Naive B cell (primary cell): ENCODE measurements around the gene LVRN. TPM values are rescaled to one million over a fixed set of nuclear protein-coding genes. Genes with fewer than 3 reads are reported as not detected.
A peak's percentile ranks its signal among the peaks of the same experiment; 100 is the strongest.

Experiments used
- ATAC-seq, 2 donors: fragments of 150-1000 bp; cut with Tn5 transposase; 2 replicates each; pipeline ENCODE4 v1.10.0; 2021; ENCODE audit warnings: low read depth in 2 of 2, mild to moderate bottlenecking in 2 of 2, moderate library complexity in 2 of 2
- DNase-seq: peaks from one replicate; pipeline ENCODE4 v3.0.0; 2022
- H3K27ac Mint-ChIP-seq, 6 donors: one replicate each; pipeline ENCODE4 v1.8.0; 2020 to 2022; ENCODE audit warnings: mild to moderate bottlenecking in 6 of 6, mixed read lengths in 6 of 6, moderate library complexity in 5 of 6, inconsistent platforms in 2 of 6
- H3K27me3 Mint-ChIP-seq, 3 donors: one replicate each; pipeline ENCODE4 v1.8.0; 2021 to 2022; ENCODE audit warnings: mixed read lengths in 3 of 3, mild to moderate bottlenecking in 1 of 3
- H3K36me3 Mint-ChIP-seq, 2 donors: one replicate each; pipeline ENCODE4 v1.8.0; 2020 to 2022; ENCODE audit warnings: mixed read lengths in 2 of 2, inconsistent platforms in 1 of 2, mild to moderate bottlenecking in 1 of 2
- H3K4me1 Mint-ChIP-seq, 3 donors: one replicate each; pipeline ENCODE4 v1.8.0; 2020 to 2022; ENCODE audit warnings: mixed read lengths in 3 of 3, inconsistent platforms in 1 of 3, mild to moderate bottlenecking in 1 of 3, moderate library complexity in 1 of 3
- H3K4me3 Mint-ChIP-seq, 8 donors: one replicate each; pipeline ENCODE4 v1.8.0; 2020 to 2022; ENCODE audit warnings: mild to moderate bottlenecking in 8 of 8, mixed read lengths in 8 of 8, moderate library complexity in 8 of 8, inconsistent platforms in 2 of 8
- H3K9me3 Mint-ChIP-seq, 7 donors: one replicate each; pipeline ENCODE4 v1.8.0; 2020 to 2022; ENCODE audit warnings: mixed read lengths in 7 of 7, mild to moderate bottlenecking in 5 of 7, inconsistent platforms in 2 of 7, moderate library complexity in 1 of 7
- polyA plus RNA-seq, 6 donors: library from polyadenylated mRNA; unstranded; fragments of 300-500 nt; fragmentation: Illumina TruSeq; gene quantifications; one replicate each; pipeline ENCODE4 v1.2.3, GENCODE V29; 2021; ENCODE audit warnings: low read depth in 6 of 6

LVRN gene
- polyA plus RNA-seq, 6 donors from 2014 or later, result not detected

DNA sequence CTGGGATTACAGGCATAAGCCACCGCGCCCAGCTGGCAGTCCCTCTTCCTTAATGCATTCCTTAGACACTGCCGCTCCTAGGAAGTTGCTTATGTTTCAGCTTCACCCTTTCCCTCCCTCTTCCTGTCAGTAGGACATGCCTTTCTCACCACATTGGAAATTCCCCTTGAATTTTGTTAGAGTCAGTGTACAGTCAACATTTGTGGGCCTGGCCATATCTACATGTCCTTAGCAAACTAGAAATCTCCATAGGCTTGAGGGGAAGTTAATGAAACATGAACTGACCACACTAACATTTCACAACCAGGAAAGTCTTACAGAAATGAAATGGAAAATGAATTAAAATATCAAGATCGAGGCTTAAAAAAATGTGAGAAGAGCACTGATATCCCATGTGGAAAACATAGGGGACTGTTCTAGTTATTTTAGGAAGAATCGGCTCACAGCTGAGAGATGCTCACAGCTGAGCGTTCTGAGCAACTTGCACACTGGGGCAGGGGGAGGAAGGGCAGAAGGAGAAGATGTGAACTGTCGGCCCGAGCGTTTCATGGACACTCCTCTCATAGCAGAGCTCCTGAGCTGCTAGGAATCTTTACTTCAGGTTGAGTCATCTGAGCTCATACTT is 21.1 kb upstream of the LVRN start:
- Mint-ChIP-seq H3K9me3 (peaks cover 0 to 13% (median 6%) of the 10 kb centered on the region in 7 donors), H3K4me1 (peaks cover 0 to 4% (median 0%) of the 10 kb centered on the region in 3 donors), H3K36me3 (no peaks in the 10 kb centered on the region), H3K27me3 (peaks cover 0 to 19% (median 11%) of the 10 kb centered on the region in 3 donors), H3K4me3 (no peak overlapping the region), H3K27ac (no peak overlapping the region)
- no peak for ATAC-seq
- DNase-seq, result no peak

DNA sequence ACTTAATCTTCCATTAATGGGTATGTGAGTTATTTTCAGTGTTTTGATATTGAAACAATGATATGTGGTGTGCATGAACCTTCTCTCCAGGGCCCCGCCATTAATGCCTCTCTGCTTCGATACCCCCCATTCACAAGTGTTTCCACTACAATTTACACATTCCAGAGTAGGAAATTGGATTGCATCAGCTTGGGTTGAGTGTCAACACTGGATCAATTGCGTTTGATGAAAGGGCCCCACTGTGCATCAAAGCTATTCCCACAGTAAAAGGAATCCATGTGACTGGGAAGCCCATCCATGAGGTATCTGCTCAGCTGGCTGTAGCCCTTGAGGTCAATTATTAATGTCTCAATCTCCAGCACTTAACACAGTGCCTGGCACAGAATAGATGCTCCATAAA is 17.8 kb upstream of the LVRN start:
- H3K4me1 Mint-ChIP-seq, result peaks cover 0 to 4% (median 0%) of the 10 kb centered on the region in 3 donors
- H3K27me3 Mint-ChIP-seq, result peaks cover 0 to 19% (median 4%) of the 10 kb centered on the region in 3 donors
- DNase-seq, result no peak
- H3K4me3 Mint-ChIP-seq, result no peak overlapping the region
- no peaks in the 10 kb centered on the region for H3K36me3 Mint-ChIP-seq
- H3K27ac Mint-ChIP-seq, result no peak overlapping the region
- peaks cover 0 to 13% (median 6%) of the 10 kb centered on the region in 7 donors for H3K9me3 Mint-ChIP-seq
- ATAC-seq, result no peak

DNA sequence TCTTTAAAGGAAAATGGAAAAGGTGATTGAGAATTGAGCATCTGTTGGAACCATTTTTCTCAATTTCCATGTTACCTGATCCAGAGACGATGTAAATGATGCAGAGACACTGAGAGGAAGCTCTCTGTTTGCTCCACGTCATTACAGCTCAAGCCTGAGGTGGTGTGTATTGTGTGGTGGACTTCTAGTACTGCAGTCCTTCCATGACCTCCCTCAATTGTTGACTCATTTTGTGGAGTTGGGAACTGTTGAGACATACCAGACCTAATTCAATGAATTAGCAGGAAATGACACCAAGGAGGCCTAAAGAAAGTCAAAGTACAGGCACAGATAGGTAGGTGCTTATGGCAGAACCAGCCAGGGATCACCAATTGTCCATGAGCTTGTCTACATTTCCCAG is 15.6 kb upstream of the LVRN start:
- Mint-ChIP-seq H3K4me3 (no peak overlapping the region), H3K9me3 (peaks cover 0 to 9% (median 2%) of the 10 kb centered on the region in 7 donors), H3K4me1 (no peaks in the 10 kb centered on the region), H3K27me3 (peaks cover 3 to 21% (median 12%) of the 10 kb centered on the region in 3 donors), H3K27ac (no peak overlapping the region), H3K36me3 (no peaks in the 10 kb centered on the region)
- DNase-seq (no peak), ATAC-seq (no peak)

DNA sequence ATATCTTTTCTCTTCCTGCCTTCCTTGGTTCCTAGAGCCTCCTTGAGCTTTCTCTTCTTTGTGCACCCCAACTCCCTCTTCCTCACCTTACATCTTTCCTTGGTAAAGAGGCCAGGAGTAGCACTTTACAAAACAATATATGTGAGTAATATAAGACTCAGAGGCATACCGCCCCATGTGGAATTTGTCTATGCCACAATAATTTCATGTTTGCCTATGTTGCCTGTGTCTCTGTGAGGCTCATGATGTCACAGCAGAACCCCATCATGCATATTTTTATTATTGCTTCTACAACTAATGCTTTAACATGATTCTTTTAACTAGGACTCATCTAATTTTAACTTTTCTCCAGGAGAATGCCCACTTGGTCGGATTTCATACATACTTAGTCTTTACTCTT is 15.0 kb upstream of the LVRN start:
- ATAC-seq (no peak), DNase-seq (no peak)
- Mint-ChIP-seq H3K9me3 (peaks cover 0 to 8% (median 2%) of the 10 kb centered on the region in 7 donors), H3K4me3 (no peak overlapping the region), H3K4me1 (no peaks in the 10 kb centered on the region), H3K27me3 (peaks cover 9 to 23% (median 16%) of the 10 kb centered on the region in 3 donors), H3K36me3 (no peaks in the 10 kb centered on the region), H3K27ac (no peak overlapping the region)

DNA sequence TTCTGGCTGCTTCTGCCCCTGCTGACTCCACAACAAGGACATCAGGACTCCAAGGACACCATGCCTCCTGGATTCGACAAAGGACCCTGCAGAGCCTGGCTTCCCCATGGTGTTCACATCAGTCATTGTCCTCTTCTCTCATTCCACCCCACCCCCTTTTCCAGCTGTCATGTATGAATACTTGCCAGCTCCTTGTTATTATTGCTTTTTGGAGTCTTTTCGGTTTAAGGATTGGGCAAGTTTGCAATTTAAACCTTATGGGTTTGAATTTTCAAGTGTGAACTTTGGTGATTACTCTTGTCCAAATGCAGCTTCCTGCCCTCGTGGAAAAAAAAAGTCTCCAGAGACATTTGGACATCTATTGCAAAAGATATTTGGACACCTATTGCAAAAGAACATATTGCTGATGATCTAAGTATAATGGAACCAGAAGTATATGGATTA is 14.2 kb upstream of the LVRN start:
- no peak for DNase-seq
- peaks cover 0 to 3% (median 0%) of the 10 kb centered on the region in 7 donors for H3K9me3 Mint-ChIP-seq
- no peak overlapping the region for H3K4me3 Mint-ChIP-seq
- peaks cover 14 to 20% (median 18%) of the 10 kb centered on the region in 3 donors for H3K27me3 Mint-ChIP-seq
- no peaks in the 10 kb centered on the region for H3K4me1 Mint-ChIP-seq
- ATAC-seq, result no peak
- no peak overlapping the region for H3K27ac Mint-ChIP-seq
- H3K36me3 Mint-ChIP-seq, result no peaks in the 10 kb centered on the region

DNA sequence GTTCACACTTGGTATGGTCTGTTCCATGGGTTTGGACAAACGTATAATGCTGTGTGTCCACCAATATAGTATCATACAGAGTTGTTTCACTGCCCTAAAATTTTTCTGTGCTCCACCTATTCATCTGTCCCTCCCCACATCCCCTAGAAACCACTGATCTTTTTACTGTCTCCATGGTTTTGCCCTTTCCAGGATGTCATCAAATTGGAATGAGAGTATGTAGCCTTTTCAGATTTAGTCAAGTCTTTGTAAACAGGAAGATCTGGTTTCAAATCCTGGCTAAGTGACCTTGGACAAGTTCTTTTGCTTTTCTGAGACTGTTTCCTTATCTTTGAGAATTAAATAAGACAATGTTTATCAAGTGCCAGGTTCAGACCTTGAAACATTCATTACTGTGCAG is 13.2 kb upstream of the LVRN start:
- H3K4me3 Mint-ChIP-seq, result no peak overlapping the region

DNA sequence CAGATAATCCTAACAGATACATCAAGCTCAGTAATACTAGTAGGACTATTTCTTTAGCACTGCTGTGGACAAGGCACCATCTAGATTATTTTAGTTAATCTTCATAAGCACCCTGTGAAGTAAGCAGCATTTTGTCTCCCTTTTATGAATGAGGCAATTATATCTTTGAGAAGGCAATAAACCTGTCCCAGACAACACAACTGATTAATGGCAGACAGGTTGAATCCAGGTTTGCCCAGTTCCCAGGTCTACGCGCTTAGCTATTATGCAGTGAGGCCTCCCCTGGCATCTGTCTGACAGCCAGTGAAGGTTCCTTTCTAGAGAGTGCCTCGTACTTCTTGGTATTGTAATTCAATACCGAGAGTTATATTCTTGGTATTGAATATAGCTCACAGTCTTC is 9.7 kb upstream of the LVRN start:
- Mint-ChIP-seq H3K4me1 (no peaks in the 10 kb centered on the region), H3K27ac (no peak overlapping the region), H3K9me3 (no peaks in the 10 kb centered on the region), H3K36me3 (no peaks in the 10 kb centered on the region), H3K4me3 (no peak overlapping the region), H3K27me3 (peaks cover 12 to 32% (median 21%) of the 10 kb centered on the region in 3 donors)
- no peak for DNase-seq
- ATAC-seq, result no peak

More for the DNA sequence above, 13.2 kb upstream of the LVRN start:
- Mint-ChIP-seq H3K9me3 (peaks cover 0 to 2% (median 0%) of the 10 kb centered on the region in 7 donors), H3K4me1 (no peaks in the 10 kb centered on the region), H3K27ac (no peak overlapping the region), H3K27me3 (peaks cover 12 to 28% (median 20%) of the 10 kb centered on the region in 3 donors), H3K36me3 (no peaks in the 10 kb centered on the region)
- ATAC-seq (no peak), DNase-seq (no peak)

DNA sequence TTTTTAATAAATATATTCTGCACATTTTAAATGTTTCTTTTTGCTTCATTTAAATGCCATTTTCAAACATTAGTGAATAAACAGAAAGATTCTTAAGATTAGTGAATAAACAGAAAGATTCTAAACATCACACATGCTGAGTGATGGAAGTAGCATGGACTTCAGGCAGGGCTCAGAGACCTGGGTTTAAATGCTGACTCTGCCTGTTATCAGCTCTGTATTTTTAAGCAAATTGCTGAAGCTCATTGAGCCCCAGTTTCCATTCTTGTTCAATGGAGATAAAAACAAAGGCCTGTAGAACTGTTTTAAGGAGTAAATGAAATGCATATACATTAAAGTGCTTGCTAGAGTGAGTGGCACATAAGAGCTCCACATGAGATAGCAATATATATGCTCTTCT is 8.1 kb upstream of the LVRN start:
- DNase-seq (no peak), ATAC-seq (no peak)
- Mint-ChIP-seq H3K27me3 (peaks cover 12 to 29% (median 21%) of the 10 kb centered on the region in 3 donors), H3K4me3 (no peak overlapping the region), H3K36me3 (no peaks in the 10 kb centered on the region), H3K27ac (no peak overlapping the region), H3K9me3 (peaks cover 0 to under 1% (median 0%) of the 10 kb centered on the region in 7 donors), H3K4me1 (no peaks in the 10 kb centered on the region)

DNA sequence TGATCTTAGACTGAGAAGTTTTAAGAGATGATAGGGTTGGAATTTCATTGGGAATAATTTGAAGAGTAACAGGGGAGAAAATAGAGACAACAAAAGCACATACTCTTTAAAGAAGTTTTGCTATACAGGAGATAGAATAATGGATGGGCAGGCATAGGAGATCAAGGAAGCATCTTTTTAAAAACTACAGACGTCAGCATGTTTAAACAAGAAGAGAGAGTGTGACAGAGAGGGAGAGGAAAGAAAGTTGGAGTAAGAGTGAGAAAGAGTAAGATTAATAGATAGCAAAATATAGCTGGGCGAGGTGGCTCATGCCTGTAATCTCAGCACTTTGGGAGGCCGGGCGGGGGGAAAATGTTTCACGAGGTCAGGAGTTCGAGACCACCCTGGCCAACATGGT is 5.3 kb upstream of the LVRN start:
- Mint-ChIP-seq H3K9me3 (peaks cover 0 to 2% (median 0%) of the 10 kb centered on the region in 7 donors), H3K36me3 (no peaks in the 10 kb centered on the region), H3K4me3 (no peak overlapping the region), H3K27me3 (peaks cover 10 to 37% (median 26%) of the 10 kb centered on the region in 3 donors), H3K4me1 (peaks cover 8 to 11% (median 9%) of the 10 kb centered on the region in 3 donors), H3K27ac (no peak overlapping the region)
- ATAC-seq (no peak), DNase-seq (no peak)

DNA sequence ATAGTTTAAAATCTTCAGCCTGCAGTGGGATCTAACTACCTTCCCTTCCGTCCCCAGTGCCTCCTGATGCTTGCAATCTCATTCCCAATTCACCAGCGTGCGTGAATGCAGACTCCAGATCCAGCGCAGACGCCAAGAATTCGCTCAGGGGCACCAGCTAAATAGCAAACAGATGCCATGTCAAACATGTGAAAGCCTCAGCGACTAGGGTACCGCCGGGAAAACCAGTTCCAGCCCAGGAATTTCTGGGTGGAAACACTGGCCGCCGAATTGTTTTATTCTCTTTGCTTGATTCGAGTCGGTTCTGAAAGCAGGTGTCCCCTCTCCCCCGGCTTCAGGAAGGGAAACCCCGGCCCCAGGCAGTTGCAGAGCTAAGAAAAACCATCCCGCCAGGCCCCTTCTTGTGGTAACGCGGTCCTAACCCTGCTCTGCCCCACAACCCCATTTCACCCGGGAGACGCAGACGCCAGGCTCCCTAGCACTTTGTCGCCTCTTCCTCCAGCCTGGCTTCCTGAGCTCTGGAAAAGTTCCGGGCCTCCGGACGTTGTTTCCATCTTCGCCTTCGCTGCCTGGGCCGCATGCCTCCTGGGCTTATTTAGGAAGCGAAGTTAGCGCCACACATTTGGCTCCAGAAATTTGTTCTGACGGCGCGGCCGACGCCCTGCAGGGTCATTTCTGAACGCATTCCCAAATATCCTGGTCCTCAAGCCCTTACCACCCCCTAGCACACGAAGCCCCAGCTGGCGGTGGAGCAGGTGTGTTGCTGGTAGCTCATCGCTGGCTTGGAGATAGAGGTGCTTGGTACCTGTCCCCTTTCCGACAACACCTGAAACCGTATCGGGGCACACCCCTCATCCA is 665 bp upstream of the LVRN start:
- Mint-ChIP-seq H3K27me3 (peaks cover 37 to 47% (median 41%) of the 10 kb centered on the region in 3 donors), H3K4me3 (peak overlapping the region; percentile 40 to 75 (median 58)), H3K36me3 (peaks cover 0 to 6% of the 10 kb centered on the region in 2 donors), H3K9me3 (peaks cover 0 to 6% (median 0%) of the 10 kb centered on the region in 7 donors), H3K4me1 (peaks cover 15 to 18% (median 16%) of the 10 kb centered on the region in 3 donors), H3K27ac (no peak overlapping the region)
- ATAC-seq (peak; percentile 33 to 40), DNase-seq (no peak)

DNA sequence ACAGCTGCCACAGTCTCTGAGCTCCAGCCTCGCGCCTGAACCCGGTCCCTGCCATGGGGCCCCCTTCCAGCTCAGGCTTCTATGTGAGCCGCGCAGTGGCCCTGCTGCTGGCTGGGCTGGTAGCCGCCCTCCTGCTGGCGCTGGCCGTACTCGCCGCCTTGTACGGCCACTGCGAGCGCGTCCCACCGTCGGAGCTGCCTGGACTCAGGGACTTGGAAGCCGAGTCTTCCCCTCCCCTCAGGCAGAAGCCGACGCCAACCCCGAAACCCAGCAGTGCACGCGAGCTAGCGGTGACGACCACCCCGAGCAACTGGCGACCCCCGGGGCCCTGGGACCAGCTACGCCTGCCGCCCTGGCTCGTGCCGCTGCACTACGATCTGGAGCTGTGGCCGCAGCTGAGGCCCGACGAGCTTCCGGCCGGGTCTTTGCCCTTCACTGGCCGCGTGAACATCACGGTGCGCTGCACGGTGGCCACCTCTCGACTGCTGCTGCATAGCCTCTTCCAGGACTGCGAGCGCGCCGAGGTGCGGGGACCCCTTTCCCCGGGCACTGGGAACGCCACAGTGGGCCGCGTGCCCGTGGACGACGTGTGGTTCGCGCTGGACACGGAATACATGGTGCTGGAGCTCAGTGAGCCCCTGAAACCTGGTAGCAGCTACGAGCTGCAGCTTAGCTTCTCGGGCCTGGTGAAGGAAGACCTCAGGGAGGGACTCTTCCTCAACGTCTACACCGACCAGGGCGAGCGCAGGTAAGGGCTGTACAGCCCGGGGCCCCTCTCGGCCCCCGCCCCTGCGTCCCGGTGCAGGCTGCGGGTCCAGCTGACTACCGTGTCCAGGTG is 509 bp downstream of the LVRN start:
- Mint-ChIP-seq H3K9me3 (peaks cover 0 to 6% (median 0%) of the 10 kb centered on the region in 7 donors), H3K27ac (no peak overlapping the region), H3K27me3 (peaks cover 38 to 51% (median 42%) of the 10 kb centered on the region in 3 donors), H3K4me3 (peak overlapping the region in 7 of 8 donors; percentile 40 to 75 (median 61)), H3K36me3 (peaks cover 0 to 6% of the 10 kb centered on the region in 2 donors), H3K4me1 (peaks cover 15 to 18% (median 16%) of the 10 kb centered on the region in 3 donors)
- no peak for DNase-seq
- peak; percentile 16 to 21 for ATAC-seq

DNA sequence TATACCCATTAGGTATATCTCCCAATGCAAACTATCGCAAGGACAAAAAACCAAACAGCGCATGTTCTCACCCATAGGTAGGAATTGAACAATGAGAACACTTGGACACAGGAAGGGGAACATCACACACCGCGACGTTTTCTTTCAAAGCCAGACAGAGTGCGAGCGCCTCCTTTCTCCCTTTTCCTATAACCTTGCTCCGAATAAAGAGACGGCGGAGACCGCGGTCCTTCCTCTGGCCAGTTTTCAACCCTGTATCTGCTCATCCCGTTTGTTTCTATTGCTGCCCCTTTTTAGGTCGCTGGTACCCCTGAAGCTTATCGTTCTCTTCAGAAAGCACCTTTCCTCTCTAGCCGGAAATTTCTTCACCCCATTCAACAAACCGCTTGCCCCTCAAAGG is 1.3 kb downstream of the LVRN start:
- H3K27ac Mint-ChIP-seq, result no peak overlapping the region
- peaks cover 0 to 6% (median 0%) of the 10 kb centered on the region in 7 donors for H3K9me3 Mint-ChIP-seq
- ATAC-seq (no peak), DNase-seq (no peak)
- H3K36me3 Mint-ChIP-seq, result peaks cover 0 to 6% of the 10 kb centered on the region in 2 donors
- peaks cover 15 to 18% (median 16%) of the 10 kb centered on the region in 3 donors for H3K4me1 Mint-ChIP-seq
- H3K4me3 Mint-ChIP-seq, result peak overlapping the region in 2 of 8 donors; percentile 20 to 39
- peaks cover 46 to 55% (median 50%) of the 10 kb centered on the region in 3 donors for H3K27me3 Mint-ChIP-seq

DNA sequence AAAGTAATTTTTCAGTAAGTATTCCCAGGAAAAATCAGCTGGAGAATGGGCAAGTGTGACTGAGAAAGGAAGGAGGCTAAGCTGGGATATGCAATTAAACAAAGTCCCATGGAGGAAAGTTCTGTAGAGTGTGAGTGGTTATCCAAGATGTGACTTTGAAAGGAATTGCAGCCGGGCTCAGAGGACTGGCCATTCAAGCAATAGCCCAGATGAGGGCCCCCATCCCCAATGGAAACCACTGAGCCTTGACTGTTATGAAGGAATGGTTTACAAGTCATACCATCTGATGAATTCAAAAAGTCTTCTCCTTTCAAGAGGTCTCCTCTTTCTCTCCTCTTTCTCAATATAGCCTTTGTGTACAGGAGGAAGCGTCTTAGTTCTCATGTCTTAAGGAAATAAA is 6.5 kb downstream of the LVRN start:
- peaks cover under 1 to 2% (median 1%) of the 10 kb centered on the region in 3 donors for H3K4me1 Mint-ChIP-seq
- H3K36me3 Mint-ChIP-seq, result peaks cover 0 to 3% of the 10 kb centered on the region in 2 donors
- H3K9me3 Mint-ChIP-seq, result peaks cover 0 to 17% (median 0%) of the 10 kb centered on the region in 7 donors
- no peak overlapping the region for H3K4me3 Mint-ChIP-seq
- peaks cover 31 to 47% (median 42%) of the 10 kb centered on the region in 3 donors for H3K27me3 Mint-ChIP-seq
- DNase-seq, result no peak
- ATAC-seq, result no peak
- H3K27ac Mint-ChIP-seq, result no peak overlapping the region
